OCI-LY7 (cell line): Measurements from ENCODE around the gene GAPDH. TPM values are rescaled to one million over a fixed set of nuclear protein-coding genes. Genes with fewer than 3 reads are reported as not detected.
A peak's percentile ranks its signal among the peaks of the same experiment; 100 is the strongest.

Experiments
- BruUV-seq: library from RNA; stranded (reverse); fragments of 400-500 nt; replicated peaks from 2 replicates; lab custom pipeline; 2021; lab: Mats Ljungman, UMichigan
- CTCF ChIA-PET: fragments of 300-600 bp; sonication (Branson Sonifier 250); formaldehyde crosslinking; loops from one replicate; lab custom pipeline; 2022; ENCODE audit warnings: antibody characterized with exemption; ENCODE audit not compliant: unreplicated experiment; lab: Charles Lee
- POLR2A ChIA-PET: fragments of 300-600 bp; sonication (Branson Sonifier 250); formaldehyde crosslinking; loops from one replicate; lab custom pipeline; 2022; ENCODE audit warnings: antibody characterized with exemption; lab: Charles Lee
- DNase-seq: peaks from one replicate; pipeline ENCODE4 v3.0.0-alpha.2; 2015; ENCODE audit warnings: low spot score
- H2AFZ ChIP-seq: fragments of 200-600 bp; sonication (generic), shearing (Covaris generic); 2 replicates; pipeline ENCODE4 v1.6.1; 2014; ENCODE audit warnings: mild to moderate bottlenecking, antibody characterized with exemption, low read length, moderate library complexity
- H3K27ac ChIP-seq: fragments of 200-600 bp; sonication (generic); 2 replicates; pipeline ENCODE4 v1.5.1; 2014; ENCODE audit warnings: mixed run types, low read depth, mild to moderate bottlenecking, moderate library complexity, low read length, inconsistent platforms; ENCODE audit not compliant: poor library complexity, severe bottlenecking
- H3K36me3 ChIP-seq: fragments of 200-600 bp; sonication (generic); 2 replicates; pipeline ENCODE4 v1.6.1; 2014; ENCODE audit warnings: mild to moderate bottlenecking, antibody characterized with exemption, low read length, moderate library complexity, mixed read lengths; ENCODE audit not compliant: insufficient read depth
- H3K4me1 ChIP-seq: fragments of 200-600 bp; sonication (generic); 2 replicates; pipeline ENCODE4 v1.5.1; 2014; ENCODE audit warnings: mild to moderate bottlenecking, low read length; ENCODE audit not compliant: insufficient read depth, poor library complexity, severe bottlenecking
- H3K4me2 ChIP-seq: fragments of 200-600 bp; sonication (generic); 2 replicates; pipeline ENCODE4 v1.6.1; 2014; ENCODE audit warnings: mild to moderate bottlenecking, low read length
- H3K4me3 ChIP-seq: fragments of 200-600 bp; sonication (generic); 2 replicates; pipeline ENCODE4 v1.5.1; 2014; ENCODE audit warnings: mild to moderate bottlenecking, low read depth, low read length; ENCODE audit not compliant: poor library complexity, severe bottlenecking
- H3K79me2 ChIP-seq: fragments of 200-600 bp; sonication (generic); 2 replicates; pipeline ENCODE4 v1.6.1; 2016; ENCODE audit warnings: low read depth, mild to moderate bottlenecking, low read length, moderate library complexity, mixed read lengths; ENCODE audit not compliant: insufficient read depth
- H3K9me2 ChIP-seq: fragments of 200-600 bp; sonication (generic); 2 replicates; pipeline ENCODE4 v1.6.1; 2016; ENCODE audit warnings: mild to moderate bottlenecking, low read length, mixed read lengths; ENCODE audit not compliant: insufficient read depth
- H3K9me3 ChIP-seq: fragments of 200-600 bp; sonication (generic); 2 replicates; pipeline ENCODE4 v1.6.1; 2014; ENCODE audit warnings: mild to moderate bottlenecking, mixed run types, low read length, mixed read lengths
- H4K20me1 ChIP-seq: fragments of 200-600 bp; sonication (generic); 2 replicates; pipeline ENCODE4 v1.6.1; 2014; ENCODE audit warnings: mild to moderate bottlenecking, antibody characterized with exemption, low read length, moderate library complexity, mixed read lengths; ENCODE audit not compliant: insufficient read depth
- EZH2phosphoT487 ChIP-seq: fragments of 200-600 bp; sonication (generic); IDR thresholded peaks from 2 replicates; pipeline ENCODE4 v1.6.1; 2018; ENCODE audit warnings: low read depth, borderline replicate concordance, mild to moderate bottlenecking, mixed run types, antibody characterized with exemption, low read length, moderate library complexity, mixed read lengths
- intact Hi-C: fragments of 100-400 bp; cut with micrococcal nuclease; formaldehyde crosslinking; loops from one replicate; pipeline ENCODE4 v1.10.0; 2022; ENCODE audit not compliant: unreplicated experiment
- total RNA-seq, 2 experiments: library from RNA; depleted of rRNA in 1 of 2; stranded (reverse); fragments of >200 nt in 1 of 2; shearing (Covaris generic) in 1 of 2; gene quantifications; 2 replicates each; pipeline ENCODE4 v1.2.3, GENCODE V29; 2014 to 2022
- TF ChIP-seq, protein P1 (sequence below): fragments of 200-600 bp; sonication (generic); conservative IDR thresholded peaks from 2 replicates; pipeline ENCODE4 v1.5.1; 2014; ENCODE audit warnings: mild to moderate bottlenecking, antibody characterized with exemption, low read length, moderate library complexity, mixed read lengths

GAPDH gene
- total RNA-seq, 2 experiments from 2014 or later = 3,801 to 4,502 TPM

DNA sequence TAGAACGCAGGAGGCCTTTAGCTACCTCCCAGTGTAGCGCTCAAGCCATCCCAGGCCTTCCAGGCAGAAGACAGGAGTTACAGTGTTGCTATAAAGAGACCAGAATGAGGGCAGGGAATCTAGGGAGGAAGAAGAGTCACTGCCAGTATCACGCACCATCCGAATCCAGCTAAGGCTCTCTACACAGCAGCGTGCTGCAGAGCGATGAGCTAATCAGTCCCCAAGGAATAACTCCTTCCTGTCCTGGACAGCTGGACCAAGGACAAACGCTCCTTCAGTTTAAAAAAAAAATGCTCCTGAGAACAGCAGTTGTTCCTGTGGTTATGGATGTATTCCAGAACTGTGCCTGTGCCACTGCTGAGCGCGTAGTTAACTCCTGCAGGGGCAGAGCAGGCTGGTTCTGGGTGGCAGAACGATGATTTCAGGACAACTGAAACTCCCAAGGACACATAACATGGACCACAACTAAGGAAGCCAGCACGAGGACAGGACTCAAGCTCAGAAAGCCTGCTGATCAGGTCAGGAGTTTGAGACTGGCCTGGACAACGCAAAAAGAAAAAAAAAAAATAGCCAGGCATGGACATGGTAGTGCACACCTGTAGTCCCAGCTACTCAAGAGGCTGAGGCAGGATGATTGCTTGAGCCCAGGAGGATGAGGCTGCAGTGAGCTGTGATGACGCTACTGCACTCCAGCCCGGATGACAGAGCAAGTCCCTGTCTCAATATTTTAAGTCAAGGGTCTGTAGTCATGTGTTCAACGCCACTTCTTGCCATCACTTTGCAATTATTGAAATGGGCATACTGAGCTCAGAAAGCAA is 18.9 kb downstream of the GAPDH start:
- DNase-seq = no peak
- ChIA-PET POLR2A (interaction anchor here (0.6 to 1.6 kb wide), 8 partner anchors 13 to 1338 kb away, joined by 3 to 8 read pairs (median 4); partner anchors contain the start of gene GAPDH), CTCF (interaction anchor here (0.6 to 1.2 kb wide), 5 partner anchors 13 to 120 kb away, joined by 3 to 5 read pairs (median 3); no protein-coding TSS in a partner anchor)
- Histone ChIP-seq H3K79me2 (peaks cover 39% of the 10 kb centered on the region), H4K20me1 (no peaks in the 10 kb centered on the region; the same call in 1 of the 2 replicates), H3K4me2 (peak overlapping the region; percentile 92), H3K9me3 (no peaks in the 10 kb centered on the region), H3K4me1 (peaks cover 36% of the 10 kb centered on the region), H3K4me3 (peak overlapping the region; percentile 92), H2AFZ (no peak overlapping the region), H3K9me2 (no peaks in the 10 kb centered on the region), H3K36me3 (peaks cover 65% of the 10 kb centered on the region), H3K27ac (no peak overlapping the region)
- TF ChIP-seq, protein P1, sequence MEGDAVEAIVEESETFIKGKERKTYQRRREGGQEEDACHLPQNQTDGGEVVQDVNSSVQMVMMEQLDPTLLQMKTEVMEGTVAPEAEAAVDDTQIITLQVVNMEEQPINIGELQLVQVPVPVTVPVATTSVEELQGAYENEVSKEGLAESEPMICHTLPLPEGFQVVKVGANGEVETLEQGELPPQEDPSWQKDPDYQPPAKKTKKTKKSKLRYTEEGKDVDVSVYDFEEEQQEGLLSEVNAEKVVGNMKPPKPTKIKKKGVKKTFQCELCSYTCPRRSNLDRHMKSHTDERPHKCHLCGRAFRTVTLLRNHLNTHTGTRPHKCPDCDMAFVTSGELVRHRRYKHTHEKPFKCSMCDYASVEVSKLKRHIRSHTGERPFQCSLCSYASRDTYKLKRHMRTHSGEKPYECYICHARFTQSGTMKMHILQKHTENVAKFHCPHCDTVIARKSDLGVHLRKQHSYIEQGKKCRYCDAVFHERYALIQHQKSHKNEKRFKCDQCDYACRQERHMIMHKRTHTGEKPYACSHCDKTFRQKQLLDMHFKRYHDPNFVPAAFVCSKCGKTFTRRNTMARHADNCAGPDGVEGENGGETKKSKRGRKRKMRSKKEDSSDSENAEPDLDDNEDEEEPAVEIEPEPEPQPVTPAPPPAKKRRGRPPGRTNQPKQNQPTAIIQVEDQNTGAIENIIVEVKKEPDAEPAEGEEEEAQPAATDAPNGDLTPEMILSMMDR = no peak
- no peak for TF ChIP-seq EZH2phosphoT487
- intact Hi-C loops = no loop called here
- BruUV-seq = no TSS peak

DNA sequence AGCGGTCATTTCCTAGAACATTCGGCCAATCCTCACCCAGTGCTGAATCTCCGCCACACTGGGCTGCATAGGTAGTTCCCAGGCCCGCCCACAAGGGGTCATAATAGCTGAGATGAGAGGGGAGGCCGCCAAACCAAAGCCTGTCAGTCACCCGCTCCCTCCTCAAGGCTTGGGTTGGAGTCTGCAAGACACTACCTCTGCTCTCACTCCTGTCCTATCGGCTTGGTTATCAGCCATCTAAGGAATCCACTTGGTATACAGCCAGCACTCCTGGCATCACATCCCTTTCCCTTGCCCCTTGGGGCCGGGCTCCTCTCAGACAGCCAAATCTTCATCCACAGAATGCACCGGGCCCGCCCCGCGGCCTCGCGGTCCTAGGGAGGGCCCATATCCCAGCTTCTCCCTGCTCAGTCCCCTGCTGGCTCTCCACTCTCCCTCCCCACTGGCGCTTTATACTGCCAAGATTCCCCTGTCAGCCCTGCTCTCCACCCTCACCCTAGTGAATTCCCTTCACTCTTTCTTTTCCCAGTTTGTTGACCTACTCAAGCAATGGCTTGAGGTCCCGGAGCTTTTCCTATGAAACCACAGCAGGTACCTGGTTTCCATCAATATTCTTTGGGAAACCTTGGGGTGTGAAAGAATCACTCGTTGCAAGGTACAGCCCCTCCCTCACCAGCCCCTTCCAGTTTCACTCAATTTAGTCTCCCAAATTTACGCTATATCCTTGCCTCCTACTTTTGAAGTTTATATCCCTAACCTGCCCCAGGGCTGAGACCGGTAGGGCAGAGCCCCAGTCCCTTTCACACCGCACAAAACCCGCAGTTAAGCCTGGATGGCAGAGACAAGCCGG is 20.1 kb downstream of the GAPDH start:
- peak; percentile 91 for DNase-seq
- ChIA-PET POLR2A (interaction anchor here (0.6 to 1.4 kb wide), 5 partner anchors 9 to 398 kb away, joined by 3 to 8 read pairs (median 3); partner anchors contain the start of gene GAPDH), CTCF (interaction anchor here (0.6 to 1.2 kb wide), 3 partner anchors 14 to 120 kb away, joined by 3 to 5 read pairs (median 4); no protein-coding TSS in a partner anchor)
- H3K9me3 ChIP-seq = no peaks in the 10 kb centered on the region
- H3K27ac ChIP-seq = peak overlapping the region; percentile 49
- H3K4me3 ChIP-seq = peak overlapping the region; percentile 92
- peaks cover 39% of the 10 kb centered on the region for H3K79me2 ChIP-seq
- TF ChIP-seq, protein P1 = peak; percentile 81
- TF ChIP-seq EZH2phosphoT487 = no peak
- no peaks in the 10 kb centered on the region for H3K9me2 ChIP-seq
- H3K4me1 ChIP-seq = peaks cover 40% of the 10 kb centered on the region
- intact Hi-C loops = loop anchor here (1.0 to 5.0 kb wide), 4 partner anchors 131 to 273 kb away; partner anchors contain the start of gene P3H3
- peaks cover 63% of the 10 kb centered on the region for H3K36me3 ChIP-seq
- peak overlapping the region; percentile 92 for H3K4me2 ChIP-seq
- BruUV-seq = no TSS peak
- H2AFZ ChIP-seq = no peak overlapping the region
- no peaks in the 10 kb centered on the region; the same call in 1 of the 2 replicates for H4K20me1 ChIP-seq
